Heart left ventricle (tissue), 13 donors: ENCODE measurements around the gene GAK.

Experiments used
- CTCF ChIP-seq, 12 donors: fragments of 200-600 bp; sonication (generic) in 4 of 12; IDR thresholded peaks; one replicate each; pipeline versions ENCODE4 v1.5.0 to v1.8.0; 2018 to 2022; ENCODE audit warnings: antibody characterized with exemption in 12 of 12, mild to moderate bottlenecking in 5 of 12
- POLR2A ChIP-seq, 2 donors: fragments of 450-650 bp; IDR thresholded peaks; one replicate each; pipeline ENCODE4 v1.6.1; 2017; ENCODE audit warnings: antibody characterized with exemption in 2 of 2, mild to moderate bottlenecking in 2 of 2, moderate library complexity in 2 of 2
- donor health status: ischemic (EF 13 %, LVEDD 7.1; RV severe dilation, severe dysfunction).
- donor health status: DM: no; HTN: yes; CAD: no.
- donor health status: DM: no; HTN: no; CAD: no.
- donor health status: ischemic (EF 25% LVEDD 6.9; RV normal size, moderate dysfunction).
- donor health status: ischemic (EF 25% LVEDD 5.7; RV mildly dilated, moderate dysfunction).
- donor health status: ischemic (EF 35%, LVEDD 5.7; RV mildly dilated, moderate dysfunction).
- donor health status: nonischemic (EF 11% LVEDD 7.7; RV severe dilation, severe dysfunction).
- donor health status: DM: yes; HTN: yes; CAD: no.
- donor health status: PGD.
- donor health status: ischemic (EF 29% LVEDD 5.4; RV normal size, mild dysfunction).
- donor health status: nonischemic (EF 23%, LVEDD 6.1; RV moderate dilation, normal function).

- no peak for TF ChIP-seq CTCF (IDR thresholded peaks at IDR 0.05)
- no peak for TF ChIP-seq POLR2A (IDR thresholded peaks at IDR 0.05)
Observed at GRCh38 chr4:932713-933070, 576 bp upstream of the GAK start.
